KOPT-K1 (cell line): ENCODE data around the gene GRID1.

Experiments
- H3K27ac ChIP-seq: fragments of 200-600 bp; sonication (generic); 2 replicates; pipeline ENCODE4 v1.5.1; 2016; ENCODE audit warnings: antibody characterized with exemption, mild to moderate bottlenecking, low read depth, low read length; ENCODE audit not compliant: poor library complexity, severe bottlenecking
- H3K36me3 ChIP-seq: fragments of 200-600 bp; sonication (generic); 2 replicates; pipeline ENCODE4 v1.5.1; 2017; ENCODE audit warnings: antibody characterized with exemption, mild to moderate bottlenecking, low read length, moderate library complexity; ENCODE audit not compliant: insufficient read depth
- H3K9me3 ChIP-seq: fragments of 200-600 bp; sonication (generic); 2 replicates; pipeline ENCODE4 v1.5.1; 2017; ENCODE audit warnings: antibody characterized with exemption, low read length, mild to moderate bottlenecking; ENCODE audit not compliant: insufficient read depth, poor library complexity, severe bottlenecking

GRID1 gene

DNA sequence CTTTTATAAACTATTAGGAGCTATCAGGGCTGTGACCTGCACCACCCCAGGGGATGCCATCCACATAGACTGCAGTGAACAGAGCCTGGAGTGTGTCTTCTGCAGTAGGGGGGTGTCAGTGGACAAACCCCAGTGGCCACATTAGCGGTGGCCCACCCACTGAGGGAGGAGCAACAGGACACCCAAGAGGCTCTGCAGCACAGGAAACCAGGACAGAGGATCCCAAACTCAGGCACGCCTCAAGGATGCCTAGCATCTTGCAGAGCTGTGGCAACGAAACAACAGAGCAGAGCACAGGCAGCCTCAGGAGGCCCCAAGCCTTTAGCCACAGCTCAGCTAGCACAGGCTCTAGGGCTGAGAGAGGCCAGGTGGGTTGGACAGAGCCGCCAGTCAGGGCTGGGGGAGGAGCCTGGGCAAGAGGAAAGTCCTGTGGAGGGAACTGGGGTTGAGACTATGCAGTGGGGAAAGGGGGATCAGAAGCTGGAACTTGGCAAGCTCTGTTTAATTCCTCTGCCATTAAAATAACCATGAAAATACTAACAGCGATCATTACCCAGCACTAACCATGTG, 53.8 kb downstream of the GRID1 start:
- no peaks in the 10 kb centered on the region for H3K36me3 ChIP-seq
- H3K27ac ChIP-seq: no peak overlapping the region
- H3K9me3 ChIP-seq: no peaks in the 10 kb centered on the region

DNA sequence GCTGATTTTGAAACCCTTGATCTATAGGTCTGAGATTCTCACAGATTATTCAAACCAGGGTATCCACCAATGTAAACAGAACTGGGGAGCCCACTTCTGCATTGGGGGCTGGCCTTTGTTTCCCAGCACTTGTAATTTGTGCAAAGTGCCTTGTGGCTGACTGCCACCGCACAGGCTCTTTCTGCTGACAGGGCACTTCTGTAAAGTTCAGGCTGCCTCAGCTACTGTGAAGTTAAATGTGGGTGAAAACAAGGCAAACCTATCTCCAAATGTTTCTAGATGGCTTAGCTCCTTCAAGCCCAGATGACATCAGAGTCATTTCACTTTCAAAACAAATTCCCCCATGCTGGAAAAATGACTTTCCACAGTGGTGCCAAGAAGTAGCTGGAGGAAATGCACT, 54.7 kb downstream of the GRID1 start:
- no peak overlapping the region for H3K27ac ChIP-seq
- no peaks in the 10 kb centered on the region for H3K9me3 ChIP-seq
- H3K36me3 ChIP-seq: no peaks in the 10 kb centered on the region

DNA sequence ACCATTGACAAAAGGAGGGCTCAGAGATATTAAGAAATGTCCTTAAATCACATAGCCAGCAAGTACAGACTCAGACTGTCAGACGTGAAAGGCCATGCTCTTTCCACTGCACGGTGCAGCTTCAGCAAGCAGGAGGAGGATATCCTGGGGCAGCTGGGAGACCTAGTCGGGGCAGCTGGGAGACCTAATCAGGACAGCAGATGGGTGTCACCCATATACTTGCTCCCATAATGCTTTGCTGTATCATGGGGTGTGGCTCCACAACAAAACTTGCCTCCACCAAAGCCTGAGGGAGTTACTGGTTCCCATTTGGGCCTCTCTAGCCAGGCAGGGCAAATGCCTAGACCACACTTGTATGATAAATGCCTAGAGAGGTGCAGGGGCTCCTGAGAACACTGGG, 55.4 kb downstream of the GRID1 start:
- Histone ChIP-seq H3K27ac (no peak overlapping the region), H3K9me3 (no peaks in the 10 kb centered on the region), H3K36me3 (no peaks in the 10 kb centered on the region)

DNA sequence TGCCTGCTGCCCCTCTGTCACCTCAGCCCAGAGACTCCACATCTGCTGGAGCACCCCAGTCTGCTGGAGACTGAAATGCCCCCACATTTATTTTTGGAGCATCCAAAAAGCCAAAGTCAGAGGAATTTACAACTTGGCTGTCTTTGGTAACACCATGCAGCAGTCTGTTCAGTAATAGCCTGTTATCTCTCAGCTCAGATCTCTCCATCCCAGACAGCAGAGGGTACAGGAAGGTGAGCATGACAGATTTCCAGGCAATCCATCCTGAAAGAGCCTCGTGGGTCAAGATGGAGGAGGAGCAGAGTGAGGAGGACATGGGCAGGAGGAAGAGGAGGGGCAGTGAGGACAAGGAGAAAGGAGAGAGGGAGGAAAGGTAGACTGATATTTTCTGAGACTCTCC, 55.9 kb downstream of the GRID1 start:
- no peak overlapping the region for H3K27ac ChIP-seq

DNA sequence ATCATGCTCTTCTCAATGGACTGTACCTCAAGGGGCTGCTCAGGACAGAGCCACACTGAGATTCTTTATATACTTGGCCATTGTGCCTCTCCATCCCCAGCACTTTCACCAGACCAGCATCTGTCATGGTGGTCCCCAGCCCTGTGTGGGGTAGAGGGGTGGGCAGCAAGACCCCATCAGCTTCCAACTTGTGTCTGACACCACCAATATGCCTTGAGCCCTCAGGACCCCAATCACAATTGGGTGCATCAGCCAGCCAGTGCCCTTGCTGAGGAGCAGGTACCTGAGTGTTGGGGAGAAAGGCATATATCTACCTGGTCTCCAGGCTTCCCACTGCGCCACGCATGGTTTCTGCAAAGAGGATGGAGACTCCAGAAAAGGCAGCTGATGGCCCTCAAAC, 56.3 kb downstream of the GRID1 start:
- H3K9me3 ChIP-seq: no peaks in the 10 kb centered on the region
- no peak overlapping the region for H3K27ac ChIP-seq
- no peaks in the 10 kb centered on the region for H3K36me3 ChIP-seq

More for the DNA sequence above, 55.9 kb downstream of the GRID1 start:
- Histone ChIP-seq H3K36me3 (no peaks in the 10 kb centered on the region), H3K9me3 (no peaks in the 10 kb centered on the region)

DNA sequence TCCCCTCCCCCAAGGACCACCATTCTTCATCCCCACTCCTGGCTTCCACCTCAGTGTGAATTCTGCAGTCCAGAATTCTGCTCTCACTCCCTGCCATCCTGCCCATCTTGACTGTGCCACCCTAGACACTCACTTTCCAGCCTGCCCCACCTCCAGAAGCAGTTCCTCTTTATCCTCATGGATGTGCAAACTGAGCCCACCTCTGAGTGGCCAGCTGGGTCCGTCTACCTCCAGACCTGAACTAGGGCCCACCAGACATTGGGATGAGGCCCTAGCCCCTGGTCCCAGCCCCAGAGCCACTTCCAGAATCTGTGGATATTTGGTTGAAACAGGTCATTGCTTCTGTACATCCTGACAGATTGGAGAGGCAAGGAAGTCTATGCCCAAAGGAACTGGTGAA, 58.5 kb downstream of the GRID1 start:
- Histone ChIP-seq H3K36me3 (no peaks in the 10 kb centered on the region), H3K9me3 (no peaks in the 10 kb centered on the region), H3K27ac (no peak overlapping the region)

DNA sequence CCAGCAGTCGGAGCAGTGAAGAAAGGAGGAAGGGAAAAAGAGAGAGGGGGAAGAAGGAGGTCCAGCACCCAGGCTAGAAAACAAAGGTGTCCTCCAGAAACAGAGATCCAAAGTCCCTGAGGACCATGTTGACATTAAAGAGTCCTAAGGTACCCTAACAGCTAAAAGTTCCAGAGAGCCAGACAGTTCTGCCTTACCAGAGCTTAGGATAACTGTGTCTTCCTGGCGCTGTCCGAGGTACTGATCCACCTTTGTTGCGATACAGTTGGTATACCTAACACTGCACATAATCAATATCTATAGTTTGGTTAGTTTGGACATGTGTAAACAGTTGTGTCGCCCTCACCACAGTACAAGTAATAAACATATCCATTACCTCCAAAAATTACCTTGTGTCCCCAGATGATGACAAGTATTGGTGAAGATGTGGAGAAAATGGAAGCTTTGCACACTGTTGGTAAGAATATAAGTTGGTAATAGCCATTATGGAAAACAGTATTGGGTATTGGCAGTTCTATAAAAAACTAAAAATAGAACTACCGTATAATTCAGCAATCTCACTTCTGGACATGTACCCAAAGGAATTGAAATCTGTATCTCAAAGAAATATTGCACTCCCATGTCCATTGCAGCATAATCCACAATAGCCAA, 59.8 kb downstream of the GRID1 start:
- no peaks in the 10 kb centered on the region for H3K36me3 ChIP-seq
- H3K9me3 ChIP-seq: no peaks in the 10 kb centered on the region

DNA sequence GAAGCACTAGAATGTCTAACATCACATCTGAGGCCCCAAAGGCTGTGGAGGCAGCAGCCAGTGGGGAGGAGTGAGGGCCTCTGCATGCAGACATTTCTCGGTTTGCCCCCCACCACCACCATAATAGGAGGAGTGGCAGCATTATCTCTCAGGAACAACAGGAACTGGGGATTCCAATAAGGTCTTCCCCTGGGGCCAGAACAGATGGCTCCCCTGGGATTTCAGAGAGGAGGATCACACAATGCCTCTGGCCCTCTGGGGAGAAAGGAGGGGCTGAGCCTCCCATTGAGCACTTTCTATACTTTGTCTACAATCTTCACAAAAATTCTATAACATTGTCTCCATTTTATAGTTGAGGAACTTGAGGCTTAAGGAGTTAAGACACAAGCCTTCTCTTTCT, 61.1 kb downstream of the GRID1 start:
- no peaks in the 10 kb centered on the region for H3K36me3 ChIP-seq

More for the DNA sequence above, 59.8 kb downstream of the GRID1 start:
- H3K27ac ChIP-seq: no peak overlapping the region

DNA sequence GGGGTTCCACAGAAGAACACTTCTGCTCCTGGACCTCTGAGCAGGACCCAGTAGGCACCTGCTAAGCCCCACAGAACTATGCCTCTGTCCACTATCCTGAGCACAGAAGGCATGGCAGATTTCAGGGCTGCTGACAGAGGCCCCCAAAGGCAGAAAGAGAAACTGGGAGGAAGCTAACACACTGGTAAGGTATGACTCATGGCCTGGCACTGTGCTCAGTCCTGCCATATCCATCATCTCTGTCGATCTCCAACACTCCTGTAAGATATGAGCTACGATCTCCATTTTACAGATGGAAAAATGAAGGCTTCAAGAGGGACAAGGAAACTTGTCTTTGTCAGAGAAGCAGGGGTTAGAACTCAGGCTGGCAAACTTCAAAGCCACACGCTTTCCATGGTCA, 62.2 kb downstream of the GRID1 start:
- H3K27ac ChIP-seq: no peak overlapping the region
- no peaks in the 10 kb centered on the region for H3K36me3 ChIP-seq
- no peaks in the 10 kb centered on the region for H3K9me3 ChIP-seq

More for the DNA sequence above, 61.1 kb downstream of the GRID1 start:
- Histone ChIP-seq H3K27ac (no peak overlapping the region), H3K9me3 (no peaks in the 10 kb centered on the region)

DNA sequence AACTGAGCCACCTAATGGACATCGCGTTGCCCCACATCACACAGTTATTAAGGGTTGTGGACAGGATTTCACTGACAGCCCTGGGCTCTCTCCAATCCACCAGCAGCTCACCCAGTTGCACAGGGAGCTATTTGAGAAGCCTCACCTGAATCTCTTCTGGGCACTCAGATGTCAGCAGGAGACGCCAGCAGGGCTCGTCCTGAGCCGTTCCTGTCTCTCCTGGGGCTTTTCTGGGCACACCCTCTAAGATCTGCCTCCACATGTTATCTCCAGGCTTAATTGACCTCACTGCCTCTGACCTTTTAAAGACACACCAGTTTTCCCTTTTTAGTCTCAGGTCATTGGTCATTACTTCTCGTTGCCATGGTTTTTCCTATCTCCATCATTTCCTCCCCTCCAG, 63.0 kb downstream of the GRID1 start:
- Histone ChIP-seq H3K27ac (no peak overlapping the region), H3K36me3 (no peaks in the 10 kb centered on the region), H3K9me3 (no peaks in the 10 kb centered on the region)

DNA sequence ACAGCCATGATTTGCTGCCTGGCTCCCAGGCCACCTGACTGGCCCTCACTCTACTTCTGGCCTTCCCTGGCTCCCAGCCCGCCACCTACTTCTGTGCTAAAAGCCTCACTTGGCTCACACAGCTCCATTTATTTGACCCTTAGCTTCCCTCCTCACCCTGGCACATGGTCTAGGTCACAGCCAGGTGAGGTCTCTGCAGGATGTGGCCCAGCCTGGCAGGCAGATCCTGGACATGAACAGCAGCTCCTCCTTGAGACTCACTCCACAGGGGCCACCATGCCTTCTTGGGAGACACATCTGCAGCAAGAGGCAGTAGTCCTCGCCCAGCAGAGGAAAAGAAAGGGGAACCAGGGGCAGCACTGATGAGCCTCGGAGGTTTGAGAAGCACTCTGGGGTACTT, 64.6 kb downstream of the GRID1 start:
- no peaks in the 10 kb centered on the region for H3K9me3 ChIP-seq
- no peaks in the 10 kb centered on the region for H3K36me3 ChIP-seq

DNA sequence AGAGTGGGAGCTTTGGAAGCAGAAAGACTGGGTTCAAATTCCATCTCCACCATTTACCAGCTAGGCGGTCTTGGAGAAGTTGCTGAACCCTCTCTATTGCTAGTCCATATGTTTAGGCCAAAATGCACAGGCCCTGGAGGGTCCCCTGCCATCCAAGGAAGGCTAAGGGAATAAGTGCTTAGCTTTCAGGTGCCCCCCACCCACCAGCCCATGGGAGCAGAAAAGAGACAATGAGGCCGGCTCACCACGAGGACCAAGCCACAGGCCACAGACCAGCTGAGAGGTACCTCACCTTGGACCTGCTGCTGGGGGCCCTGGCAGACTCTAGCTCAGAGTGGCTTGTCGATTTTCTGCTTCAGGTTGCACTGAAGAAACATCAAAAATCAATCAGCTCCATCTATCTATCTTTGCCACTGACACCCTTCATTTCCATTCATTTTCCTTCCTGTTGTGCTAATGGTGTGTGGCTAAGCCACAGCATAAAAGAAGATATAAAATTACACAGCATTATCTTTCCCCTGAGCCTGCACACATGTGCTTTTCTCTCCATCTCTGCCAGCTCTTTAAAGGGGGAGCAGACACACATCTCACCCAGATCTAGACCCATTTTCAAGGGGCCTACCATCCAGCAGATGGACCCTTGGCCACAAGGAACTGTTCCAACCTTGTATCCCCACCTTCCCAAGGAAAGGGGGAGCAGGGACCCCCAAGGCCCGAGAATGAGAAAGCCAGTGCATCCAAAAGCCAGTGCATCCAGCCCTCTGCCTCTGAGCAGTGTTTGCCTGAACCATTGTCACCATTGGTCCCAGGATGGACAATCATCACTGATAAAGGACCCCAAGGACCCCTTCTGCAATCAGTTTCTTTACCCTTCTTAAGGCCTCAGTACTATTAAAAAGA, 65.4 kb downstream of the GRID1 start:
- Histone ChIP-seq H3K27ac (no peak overlapping the region), H3K9me3 (no peaks in the 10 kb centered on the region), H3K36me3 (no peaks in the 10 kb centered on the region)

More for the DNA sequence above, 64.6 kb downstream of the GRID1 start:
- H3K27ac ChIP-seq: no peak overlapping the region

DNA sequence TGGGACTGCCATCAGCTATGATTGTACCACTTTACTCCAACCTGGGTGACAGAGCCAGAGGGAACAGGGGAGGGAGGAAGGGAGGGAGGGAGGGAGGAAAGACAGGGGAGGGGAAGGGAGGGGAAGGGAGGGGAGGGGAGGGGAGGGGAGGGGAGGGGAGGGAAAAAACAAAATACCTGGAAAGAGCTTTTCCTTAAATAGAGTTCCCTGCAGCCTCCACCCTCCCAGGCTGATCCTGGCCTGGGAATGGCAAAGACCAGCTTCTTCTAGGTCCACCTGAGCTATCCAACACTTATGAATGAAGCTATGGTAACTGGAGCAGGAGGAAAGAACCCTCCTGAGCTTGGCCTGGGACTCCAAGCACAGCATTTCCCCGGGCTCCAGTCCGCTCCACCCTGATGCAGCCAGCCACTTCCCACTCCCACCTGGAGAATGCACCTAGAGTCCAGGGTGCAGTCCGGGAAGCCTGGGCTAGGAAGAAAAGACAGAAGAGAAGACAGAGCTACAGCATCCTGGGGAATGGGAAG, 66.1 kb downstream of the GRID1 start:
- H3K27ac ChIP-seq: no peak overlapping the region
- H3K36me3 ChIP-seq: no peaks in the 10 kb centered on the region
- no peaks in the 10 kb centered on the region for H3K9me3 ChIP-seq

DNA sequence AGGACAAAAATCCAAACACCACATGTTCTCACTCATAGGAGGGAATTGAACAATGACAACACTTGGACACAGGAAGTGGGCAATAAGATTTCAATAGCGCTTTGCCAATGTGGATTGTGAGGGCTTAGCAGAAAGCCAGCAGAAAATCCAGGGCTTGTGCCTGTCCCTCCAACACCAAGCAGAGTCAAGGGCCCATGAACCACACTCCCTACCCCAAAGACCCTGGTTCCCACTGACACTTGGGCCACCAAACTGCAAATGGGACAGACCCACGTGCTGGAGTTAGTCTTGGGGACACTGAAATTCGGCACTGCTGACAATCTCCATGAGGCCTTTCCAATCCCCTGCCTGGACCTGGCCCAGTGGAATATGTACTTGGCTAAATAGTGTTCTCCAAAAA, 67.0 kb downstream of the GRID1 start:
- Histone ChIP-seq H3K36me3 (no peaks in the 10 kb centered on the region), H3K9me3 (no peaks in the 10 kb centered on the region), H3K27ac (no peak overlapping the region)

DNA sequence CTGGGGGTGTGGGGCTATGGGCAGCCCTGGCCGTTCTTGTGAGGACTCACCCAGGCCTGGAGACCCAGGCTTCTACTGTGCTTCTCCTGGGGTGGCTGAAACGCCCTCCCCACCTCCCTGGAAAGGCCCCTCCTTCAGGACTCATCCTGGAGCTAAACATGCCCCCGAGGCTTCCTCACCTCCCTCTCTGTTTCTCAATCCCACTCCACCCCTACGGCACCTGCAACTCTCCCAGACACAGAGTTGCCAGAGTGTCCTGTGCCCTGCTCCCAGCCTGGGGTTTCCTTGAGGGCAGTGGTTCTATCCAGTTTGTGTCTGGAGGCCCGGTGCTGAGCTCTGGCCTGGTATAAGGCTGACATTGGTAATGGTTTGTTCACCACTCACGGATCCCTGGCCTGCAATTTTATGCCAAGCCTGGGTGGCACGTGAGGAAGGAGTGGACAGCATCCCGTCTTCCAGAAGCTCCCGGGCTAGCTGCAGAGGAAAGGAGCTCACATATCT, 68.0 kb downstream of the GRID1 start:
- no peaks in the 10 kb centered on the region for H3K36me3 ChIP-seq
- no peak overlapping the region for H3K27ac ChIP-seq
- no peaks in the 10 kb centered on the region for H3K9me3 ChIP-seq
